ENCODE measurements around the gene MVD. TPM values are rescaled to one million over a fixed set of nuclear protein-coding genes. Genes with fewer than 3 reads are reported as not detected.
A peak's percentile ranks its signal among the peaks of the same experiment; 100 is the strongest.

The MVD gene
- total RNA-seq, 1 experiment from 2014 or later, result 38.3 TPM

- CTCF ChIA-PET, result no interaction called here
These were observed 39.7 kb upstream of the MVD start for GRCh38 chr16:88702371-88703210.

GRCh38 chr16:88701581-88702370, 38.9 kb upstream of the MVD start:
- H3K27ac ChIP-seq (ENCODE audit: low read length), result no peak overlapping the region
- CTCF ChIA-PET, result no interaction called here
- 0 out of 2 replicates have a peak overlapping the region, but pooled peaks have one; percentile 46 for H3K4me2 ChIP-seq (ENCODE audit: low read length)
- BruUV-seq (replicated peaks), result no TSS peak
- H3K4me1 ChIP-seq (ENCODE audit: insufficient read depth, low read length), result peaks cover 15% of the 10 kb centered on the region
- no peak overlapping the region for H2AFZ ChIP-seq (ENCODE audit: low read length)
- POLR2A ChIA-PET (ENCODE audit: unreplicated experiment), result no interaction called here
- TF ChIP-seq EZH2phosphoT487 (IDR thresholded peaks at IDR 0.05; ENCODE audit: borderline replicate concordance, low read length) (no peak), EZH2 (IDR thresholded peaks at IDR 0.05; ENCODE audit: low read length, unreplicated experiment) (no peak), CTCF (conservative IDR thresholded peaks at IDR 0.05; ENCODE audit: low read depth, low read length) (no peak)
- H3K9ac ChIP-seq (ENCODE audit: low read length), result no peak overlapping the region
- H3F3A ChIP-seq (ENCODE audit: low read length, unreplicated experiment), result no peaks in the 10 kb centered on the region
- no peaks in the 10 kb centered on the region for H3K27me3 ChIP-seq (ENCODE audit: low read length)
- no peaks in the 10 kb centered on the region for H4K20me1 ChIP-seq (ENCODE audit: low read length)
- ATAC-seq (no peak), DNase-seq (no peak)
- H3K79me2 ChIP-seq (ENCODE audit: low read length), result peaks cover 16% of the 10 kb centered on the region
- H3K9me3 ChIP-seq (ENCODE audit: low read length), result no peaks in the 10 kb centered on the region
- intact Hi-C loops (cut with micrococcal nuclease), result no loop called here
- no peaks in the 10 kb centered on the region for H3K9me2 ChIP-seq (replicated peaks; ENCODE audit: low read length)
- no peak overlapping the region for H3K4me3 ChIP-seq (ENCODE audit: low read length)
- H3K36me3 ChIP-seq (ENCODE audit: low read depth, low read length), result no peaks in the 10 kb centered on the region

More at GRCh38 chr16:88702371-88703210, 39.7 kb upstream of the MVD start:
- Histone ChIP-seq H2AFZ (ENCODE audit: low read length) (no peak overlapping the region), H3K9me3 (ENCODE audit: low read length) (no peaks in the 10 kb centered on the region), H3K36me3 (ENCODE audit: low read depth, low read length) (no peaks in the 10 kb centered on the region), H3K27me3 (ENCODE audit: low read length) (no peaks in the 10 kb centered on the region), H3K4me3 (ENCODE audit: low read length) (no peak overlapping the region), H3K27ac (ENCODE audit: low read length) (no peak overlapping the region), H3K79me2 (ENCODE audit: low read length) (peaks cover 24% of the 10 kb centered on the region), H4K20me1 (ENCODE audit: low read length) (no peaks in the 10 kb centered on the region), H3F3A (ENCODE audit: low read length, unreplicated experiment) (no peaks in the 10 kb centered on the region), H3K4me1 (ENCODE audit: insufficient read depth, low read length) (peaks cover 15% of the 10 kb centered on the region), H3K9me2 (replicated peaks; ENCODE audit: low read length) (no peaks in the 10 kb centered on the region), H3K9ac (ENCODE audit: low read length) (no peak overlapping the region), H3K4me2 (ENCODE audit: low read length) (no peak overlapping the region)
- DNase-seq, result no peak
- intact Hi-C loops (cut with micrococcal nuclease), result no loop called here
- POLR2A ChIA-PET (ENCODE audit: unreplicated experiment), result no interaction called here
- BruUV-seq (replicated peaks), result no TSS peak
- TF ChIP-seq EZH2 (IDR thresholded peaks at IDR 0.05; ENCODE audit: low read length, unreplicated experiment) (no peak), CTCF (conservative IDR thresholded peaks at IDR 0.05; ENCODE audit: low read depth, low read length) (no peak), EZH2phosphoT487 (IDR thresholded peaks at IDR 0.05; ENCODE audit: borderline replicate concordance, low read length) (no peak)
- ATAC-seq, result no peak
